ENCODE data around the gene LMX1B. TPM values are rescaled to one million over a fixed set of nuclear protein-coding genes. Genes with fewer than 3 reads are reported as not detected.

The LMX1B gene
- total and polyA plus RNA-seq, 8 donors: 0.20 TPM; not detected in 7

DNA sequence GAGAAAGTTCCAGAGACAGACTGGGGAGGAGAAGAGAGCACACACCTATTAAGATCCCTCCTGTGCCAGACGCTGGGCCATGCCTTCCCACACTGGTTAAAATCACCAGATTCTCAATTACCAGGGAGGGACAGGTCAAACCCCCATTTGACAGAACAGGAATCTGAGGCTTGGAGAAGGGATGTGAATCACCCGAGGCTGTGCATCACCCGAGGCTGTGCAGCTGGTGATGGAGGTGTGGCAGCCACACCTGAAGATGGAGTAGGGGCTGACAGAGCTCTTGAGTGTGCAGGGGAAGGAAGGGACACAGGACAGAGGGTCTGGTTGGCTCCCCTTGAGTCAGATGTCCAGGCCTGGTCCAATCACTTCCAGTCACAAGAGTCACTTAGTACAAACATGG, 70.6 kb downstream of the LMX1B start:
- Histone ChIP-seq H3K36me3 (no peaks in the 10 kb centered on the region), H3K4me3 (no peak overlapping the region), H3K27me3 (peaks cover 0 to 100% (median 64%) of the 10 kb centered on the region in 3 donors), H3K4me1 (peaks cover 0 to 14% (median 8%) of the 10 kb centered on the region in 4 donors), H3K27ac (no peak overlapping the region), H3K9me3 (no peaks in the 10 kb centered on the region)
- TF ChIP-seq POLR2AphosphoS5 (IDR thresholded peaks at IDR 0.05) (no peak), EP300 (IDR thresholded peaks at IDR 0.05) (no peak), POLR2A (IDR thresholded peaks at IDR 0.05) (no peak), CTCF (IDR thresholded peaks at IDR 0.05) (no peak)
- intact Hi-C loops (cut with DNase I; ENCODE audit: low total_unique reads): no loop called here
- WGBS, 5 donors: 49 to 75% (median 61%) methylated on average over 3 of the region's 3 CpGs
- DNase-seq: no peak

- TF ChIP-seq CTCF (IDR thresholded peaks at IDR 0.05): no peak
- TF ChIP-seq EP300 (IDR thresholded peaks at IDR 0.05): no peak
- no peak for TF ChIP-seq POLR2A (IDR thresholded peaks at IDR 0.05)
- no peak for TF ChIP-seq POLR2AphosphoS5 (IDR thresholded peaks at IDR 0.05)
- 62 to 79% (median 69%) methylated on average over 5 of the region's 5 CpGs for WGBS, 5 donors
- Histone ChIP-seq H3K36me3 (no peaks in the 10 kb centered on the region), H3K4me3 (no peak overlapping the region), H3K27me3 (peaks cover 0 to 100% (median 71%) of the 10 kb centered on the region in 3 donors), H3K27ac (no peak overlapping the region), H3K9me3 (no peaks in the 10 kb centered on the region), H3K4me1 (peaks cover 0 to 14% (median 8%) of the 10 kb centered on the region in 4 donors)
- DNase-seq: no peak
- intact Hi-C loops (cut with DNase I; ENCODE audit: low total_unique reads): no loop called here
These were observed 71.3 kb downstream of the LMX1B start for GRCh38 chr9:126684965-126685465.

- Histone ChIP-seq H3K27me3 (peaks cover 0 to 87% (median 58%) of the 10 kb centered on the region in 3 donors), H3K27ac (no peak overlapping the region), H3K9me3 (no peaks in the 10 kb centered on the region), H3K4me1 (peaks cover 0 to 7% (median 6%) of the 10 kb centered on the region in 4 donors), H3K4me3 (no peak overlapping the region), H3K36me3 (no peaks in the 10 kb centered on the region)
- WGBS, 5 donors: 64 to 75% (median 73%) methylated on average over 14 to 20 of the region's 20 CpGs
- no peak for DNase-seq
- TF ChIP-seq POLR2AphosphoS5 (IDR thresholded peaks at IDR 0.05) (no peak), EP300 (IDR thresholded peaks at IDR 0.05) (no peak), POLR2A (IDR thresholded peaks at IDR 0.05) (no peak), CTCF (IDR thresholded peaks at IDR 0.05) (no peak)
- intact Hi-C loops (cut with DNase I; ENCODE audit: low total_unique reads): no loop called here
These were observed 74.3 kb downstream of the LMX1B start for GRCh38 chr9:126687930-126688461.

- intact Hi-C loops (cut with DNase I; ENCODE audit: low total_unique reads): no loop called here
- no peak for DNase-seq
- H3K27me3 ChIP-seq: peaks cover 0 to 87% (median 52%) of the 10 kb centered on the region in 3 donors
- 53 to 77% (median 65%) methylated on average over 2 to 3 of the region's 3 CpGs for WGBS, 5 donors
- TF ChIP-seq EP300 (IDR thresholded peaks at IDR 0.05) (no peak), POLR2AphosphoS5 (IDR thresholded peaks at IDR 0.05) (no peak), POLR2A (IDR thresholded peaks at IDR 0.05) (no peak), CTCF (IDR thresholded peaks at IDR 0.05) (no peak)
- H3K27ac ChIP-seq: no peak overlapping the region
- H3K9me3 ChIP-seq: no peaks in the 10 kb centered on the region
- peaks cover 0 to under 1% (median under 1%) of the 10 kb centered on the region in 4 donors for H3K4me1 ChIP-seq
- H3K4me3 ChIP-seq: no peak overlapping the region
- H3K36me3 ChIP-seq: no peaks in the 10 kb centered on the region
These were observed 74.9 kb downstream of the LMX1B start for GRCh38 chr9:126688617-126689016.

All from stomach (tissue), 9 donors.